K562 (cell line): Measurements from ENCODE around the gene CDC45.

ENCODE experiments used
- ATF1 ChIP-seq, 2 experiments: fragments of 450-650 bp in 1 of 2; IDR thresholded peaks; 2 replicates each; pipeline ENCODE4 v1.6.1; 2016; ENCODE audit warnings: missing compliant biosample characterization in 1 of 2, missing genetic modification characterization in 1 of 2
- BMI1 ChIP-seq: fragments of 150-350 bp; IDR thresholded peaks from 2 replicates; pipeline ENCODE4 v1.6.1; 2014; ENCODE audit warnings: low read length
- NELFE ChIP-seq: IDR thresholded peaks from 2 replicates; pipeline ENCODE4 v1.6.1; 2011; ENCODE audit warnings: mild to moderate bottlenecking; ENCODE audit not compliant: insufficient read depth, insufficient read length
- NONO ChIP-seq, 2 experiments: fragments of 200-400 bp in 1 of 2; fragments of 450-650 bp in 1 of 2; formaldehyde crosslinking in 1 of 2; IDR thresholded peaks; 2 replicates each; pipeline ENCODE4 v1.6.1; 2017; ENCODE audit warnings: low read depth in 2 of 2, mild to moderate bottlenecking in 2 of 2, moderate library complexity in 2 of 2, low read length in 1 of 2
- TAF1 ChIP-seq: IDR thresholded peaks from 2 replicates; pipeline ENCODE4 v1.6.1; 2011; ENCODE audit warnings: mild to moderate bottlenecking, low read length, moderate library complexity; ENCODE audit not compliant: insufficient read depth, control insufficient read depth, severe bottlenecking; ENCODE audit errors: extremely low read depth
- ZNF253 ChIP-seq: fragments of 250-450 bp; sonication (Bioruptor Pico); conservative IDR thresholded peaks from 2 replicates; pipeline ENCODE4 v1.6.1; 2021; ENCODE audit warnings: mild to moderate bottlenecking
- ZNF431 ChIP-seq: sonication (generic); formaldehyde crosslinking; IDR thresholded peaks from 2 replicates; pipeline ENCODE4 v1.8.0; 2022; ENCODE audit warnings: mild to moderate bottlenecking, missing genetic modification reagents
- ZNF785 ChIP-seq: fragments of 250-450 bp; sonication (Bioruptor Pico); IDR thresholded peaks from 2 replicates; pipeline ENCODE4 v1.4.0; 2020; ENCODE audit warnings: mild to moderate bottlenecking
- TF ChIP-seq, protein P1 (sequence below), 3 experiments: IDR thresholded peaks in 2 of 3; conservative IDR thresholded peaks in 1 of 3; 2 replicates each; pipeline ENCODE4 v1.5.1; 2011 to 2012; ENCODE audit warnings: low read length in 3 of 3, mild to moderate bottlenecking in 3 of 3, control low read depth in 2 of 3, improper control_type of control experiment in 1 of 3, inconsistent platforms in 1 of 3, low read depth in 1 of 3, mixed read lengths in 1 of 3, moderate library complexity in 1 of 3; ENCODE audit not compliant: insufficient read depth in 2 of 3

DNA sequence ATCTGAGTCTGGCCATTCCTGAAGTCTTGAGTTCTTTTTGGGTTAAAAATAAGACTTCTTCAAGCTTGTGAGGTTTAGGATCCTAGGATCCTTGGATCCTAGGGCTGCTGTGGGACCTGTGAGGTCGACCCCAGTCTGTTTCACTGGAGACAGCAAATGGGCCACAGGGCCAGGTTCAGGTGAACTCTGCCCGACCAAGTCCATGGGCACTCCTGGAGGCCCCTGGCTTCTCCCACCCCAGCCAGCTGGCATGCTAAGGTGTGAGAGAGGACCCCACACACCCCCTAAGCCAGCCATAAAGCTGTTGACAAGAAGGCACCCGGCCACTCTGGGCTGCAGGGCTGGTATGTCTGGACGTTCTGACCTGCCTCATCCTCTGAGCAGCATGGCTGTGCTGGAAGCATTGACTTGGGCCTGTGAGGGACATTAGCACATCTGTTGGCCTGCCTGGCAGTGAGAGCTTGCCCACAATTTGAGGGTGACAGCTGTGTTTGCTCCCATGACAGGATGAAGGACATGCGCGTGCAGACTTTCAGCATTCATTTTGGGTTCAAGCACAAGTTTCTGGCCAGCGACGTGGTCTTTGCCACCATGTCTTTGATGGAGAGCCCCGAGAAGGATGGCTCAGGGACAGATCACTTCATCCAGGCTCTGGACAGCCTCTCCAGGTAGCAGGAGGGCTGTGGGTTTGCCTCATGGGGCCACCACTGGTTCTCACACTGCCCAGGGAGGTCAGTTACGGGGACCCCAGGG is 28.5 kb downstream of the CDC45 start:
- TF ChIP-seq ZNF431 (CRISPR knock-in tag): no peak
- TF ChIP-seq NELFE: no peak
- TF ChIP-seq ZNF785: no peak
- no peak for TF ChIP-seq BMI1
- no peak for TF ChIP-seq ZNF253
- TF ChIP-seq ATF1 (CRISPR knock-in tag; IDR thresholded peaks at IDR 0.05): no peak
- TF ChIP-seq ATF1 (tag; IDR thresholded peaks at IDR 0.05): no peak
- TF ChIP-seq, protein P1, sequence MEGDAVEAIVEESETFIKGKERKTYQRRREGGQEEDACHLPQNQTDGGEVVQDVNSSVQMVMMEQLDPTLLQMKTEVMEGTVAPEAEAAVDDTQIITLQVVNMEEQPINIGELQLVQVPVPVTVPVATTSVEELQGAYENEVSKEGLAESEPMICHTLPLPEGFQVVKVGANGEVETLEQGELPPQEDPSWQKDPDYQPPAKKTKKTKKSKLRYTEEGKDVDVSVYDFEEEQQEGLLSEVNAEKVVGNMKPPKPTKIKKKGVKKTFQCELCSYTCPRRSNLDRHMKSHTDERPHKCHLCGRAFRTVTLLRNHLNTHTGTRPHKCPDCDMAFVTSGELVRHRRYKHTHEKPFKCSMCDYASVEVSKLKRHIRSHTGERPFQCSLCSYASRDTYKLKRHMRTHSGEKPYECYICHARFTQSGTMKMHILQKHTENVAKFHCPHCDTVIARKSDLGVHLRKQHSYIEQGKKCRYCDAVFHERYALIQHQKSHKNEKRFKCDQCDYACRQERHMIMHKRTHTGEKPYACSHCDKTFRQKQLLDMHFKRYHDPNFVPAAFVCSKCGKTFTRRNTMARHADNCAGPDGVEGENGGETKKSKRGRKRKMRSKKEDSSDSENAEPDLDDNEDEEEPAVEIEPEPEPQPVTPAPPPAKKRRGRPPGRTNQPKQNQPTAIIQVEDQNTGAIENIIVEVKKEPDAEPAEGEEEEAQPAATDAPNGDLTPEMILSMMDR (IDR thresholded peaks at IDR 0.05 in 2 of 3, conservative IDR thresholded peaks at IDR 0.05 in 1 of 3; ENCODE audit: insufficient read depth in 2 of 3, low read depth in 1 of 3, low read length in 3 of 3): no peak
- no peak for TF ChIP-seq TAF1
- TF ChIP-seq NONO (IDR thresholded peaks at IDR 0.05; ENCODE audit: low read depth in 2 of 2, low read length in 1 of 2): no peak
